Astrocyte of the spinal cord (primary cell): ENCODE results near the gene NOL12.

Source experiments
- DNase-seq: peaks from one replicate; pipeline ENCODE4 v3.0.0; 2011; ENCODE audit warnings: low read depth, low spot score
- H3K4me3 ChIP-seq: 2 replicates; pipeline ENCODE4 v1.5.1; 2011; ENCODE audit warnings: low read depth, mild to moderate bottlenecking, low read length, moderate library complexity
- CTCF ChIP-seq: IDR thresholded peaks from 2 replicates; pipeline ENCODE4 v1.5.1; 2012; ENCODE audit warnings: low read depth, mild to moderate bottlenecking, low read length, inconsistent platforms
- in situ Hi-C: cut with HindIII; loops from 2 replicates; pipeline ENCODE4 v1.10.0; 2017; ENCODE audit warnings: low sequenced_read_pairs

Gene NOL12

GRCh38 chr22:37665487-37665886 lies 20.7 kb upstream of the NOL12 start:
- DNase-seq, result no peak
- TF ChIP-seq CTCF, result no peak
- in situ Hi-C loops, result no loop called here
- H3K4me3 ChIP-seq, result no peak overlapping the region

GRCh38 chr22:37669586-37669985 lies 16.6 kb upstream of the NOL12 start:
- no peak for TF ChIP-seq CTCF
- no peak for DNase-seq
- in situ Hi-C loops, result no loop called here
- H3K4me3 ChIP-seq, result no peak overlapping the region

- TF ChIP-seq CTCF, result no peak
- in situ Hi-C loops, result no loop called here
- H3K4me3 ChIP-seq, result no peak overlapping the region
- DNase-seq, result no peak
Measured at GRCh38 chr22:37672206-37672919, 13.8 kb upstream of the NOL12 start.

GRCh38 chr22:37672920-37673455 lies 13.2 kb upstream of the NOL12 start:
- no peak overlapping the region for H3K4me3 ChIP-seq
- DNase-seq, result no peak
- no peak for TF ChIP-seq CTCF
- in situ Hi-C loops, result no loop called here

- in situ Hi-C loops, result no loop called here
- TF ChIP-seq CTCF, result no peak
- H3K4me3 ChIP-seq, result no peak overlapping the region
- DNase-seq, result no peak
Measured at GRCh38 chr22:37674248-37674647, 11.9 kb upstream of the NOL12 start.

- in situ Hi-C loops, result no loop called here
- peak; percentile 99 for DNase-seq
- H3K4me3 ChIP-seq, result peak within 1 kb of the TSS; percentile 98
- peak; percentile 19 for TF ChIP-seq CTCF
Measured at GRCh38 chr22:37674951-37675929, 10.9 kb upstream of the NOL12 start, which contains the start of gene LGALS1. LGALS1 (plus strand) TSS chr22:37675636; CDS start chr22:37675703, 67 bp downstream.
